ENCODE measurements around the gene GRIK4. TPM values are rescaled to one million over a fixed set of nuclear protein-coding genes. Genes with fewer than 3 reads are reported as not detected.

Gene GRIK4
- polyA plus RNA-seq, 1 experiment: not detected

GRCh38 chr11:120811731-120812130 lies 300.2 kb downstream of the GRIK4 start:
- Histone ChIP-seq H3K36me3 (ENCODE audit: control insufficient read depth, insufficient read depth, low read length) (no peaks in the 10 kb centered on the region), H3K27me3 (ENCODE audit: control insufficient read depth, insufficient read depth, low read length) (no peaks in the 10 kb centered on the region; the same call in 1 of the 2 replicates), H3K4me3 (ENCODE audit: low read depth, low read length) (no peak overlapping the region)
- TF ChIP-seq CTCF (IDR thresholded peaks at IDR 0.05; ENCODE audit: insufficient read depth, low read depth, low read length): no peak
- ChIA-PET POLR2A (no interaction called here), CTCF (interaction anchor here (3.0 kb wide), 1 partner anchor 10 kb away, joined by 14 read pairs; no protein-coding TSS in a partner anchor)
- no peak for DNase-seq (ENCODE audit: low read depth)

- Histone ChIP-seq H3K27me3 (ENCODE audit: control insufficient read depth, insufficient read depth, low read length) (no peaks in the 10 kb centered on the region; the same call in 1 of the 2 replicates), H3K36me3 (ENCODE audit: control insufficient read depth, insufficient read depth, low read length) (no peaks in the 10 kb centered on the region), H3K4me3 (ENCODE audit: low read depth, low read length) (no peak overlapping the region)
- CTCF ChIA-PET: no interaction called here
- POLR2A ChIA-PET: no interaction called here
- no peak for DNase-seq (ENCODE audit: low read depth)
- TF ChIP-seq CTCF (IDR thresholded peaks at IDR 0.05; ENCODE audit: insufficient read depth, low read depth, low read length): no peak
Measured at GRCh38 chr11:120814531-120815318, 303.2 kb downstream of the GRIK4 start.

- Histone ChIP-seq H3K27me3 (ENCODE audit: control insufficient read depth, insufficient read depth, low read length) (no peaks in the 10 kb centered on the region; the same call in 1 of the 2 replicates), H3K36me3 (ENCODE audit: control insufficient read depth, insufficient read depth, low read length) (no peaks in the 10 kb centered on the region), H3K4me3 (ENCODE audit: low read depth, low read length) (no peak overlapping the region)
- CTCF ChIA-PET: no interaction called here
- TF ChIP-seq CTCF (IDR thresholded peaks at IDR 0.05; ENCODE audit: insufficient read depth, low read depth, low read length): no peak
- DNase-seq (ENCODE audit: low read depth): no peak
- POLR2A ChIA-PET: no interaction called here
Measured at GRCh38 chr11:120815319-120816100, 304.0 kb downstream of the GRIK4 start.

DNA sequence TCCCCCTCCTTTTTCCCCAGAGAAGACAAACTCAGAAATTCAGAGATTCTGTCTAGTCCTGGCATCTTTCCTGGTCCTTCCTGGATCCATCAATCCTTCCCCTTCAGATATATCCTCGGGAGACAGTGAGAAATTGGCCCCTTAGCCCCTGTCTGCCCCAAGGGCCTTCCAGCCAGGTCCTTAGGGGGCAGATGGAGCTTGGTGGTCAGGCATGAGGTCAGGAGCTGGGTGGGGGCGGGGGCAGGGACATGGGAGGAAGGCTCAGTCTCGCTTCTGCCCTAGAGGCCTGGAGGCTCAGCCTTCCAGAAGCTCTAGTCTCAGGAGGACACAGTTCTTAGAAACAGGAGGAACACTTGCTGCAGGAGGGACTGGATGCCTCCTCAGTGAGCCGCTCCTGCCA lies 304.6 kb downstream of the GRIK4 start:
- no peaks in the 10 kb centered on the region for H3K36me3 ChIP-seq (ENCODE audit: control insufficient read depth, insufficient read depth, low read length)
- ChIA-PET POLR2A (no interaction called here), CTCF (no interaction called here)
- DNase-seq (ENCODE audit: low read depth): no peak
- no peak overlapping the region for H3K4me3 ChIP-seq (ENCODE audit: low read depth, low read length)
- H3K27me3 ChIP-seq (ENCODE audit: control insufficient read depth, insufficient read depth, low read length): no peaks in the 10 kb centered on the region; the same call in 1 of the 2 replicates
- no peak for TF ChIP-seq CTCF (IDR thresholded peaks at IDR 0.05; ENCODE audit: insufficient read depth, low read depth, low read length)

DNA sequence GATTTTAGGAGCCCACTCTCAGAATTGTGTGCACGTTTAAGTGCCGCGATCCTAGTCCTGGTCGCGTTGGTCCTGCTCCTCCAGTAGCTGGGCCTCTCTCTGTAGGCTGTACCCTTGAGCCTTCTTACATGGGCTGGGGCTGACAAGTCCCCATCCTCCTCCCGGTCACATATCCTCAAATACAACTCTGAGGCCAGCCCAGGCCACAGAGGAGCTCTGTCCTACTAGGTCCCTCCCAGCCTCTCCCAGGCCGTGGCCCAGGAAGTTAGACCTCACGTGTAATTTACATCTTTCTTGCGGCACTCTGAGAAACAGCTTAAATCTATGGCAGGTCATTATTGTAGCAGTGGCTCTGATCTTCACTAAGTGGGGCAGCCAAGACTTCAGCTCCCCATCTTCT lies 305.2 kb downstream of the GRIK4 start:
- DNase-seq (ENCODE audit: low read depth): no peak
- H3K27me3 ChIP-seq (ENCODE audit: control insufficient read depth, insufficient read depth, low read length): no peaks in the 10 kb centered on the region; the same call in 1 of the 2 replicates
- H3K4me3 ChIP-seq (ENCODE audit: low read depth, low read length): no peak overlapping the region
- no peak for TF ChIP-seq CTCF (IDR thresholded peaks at IDR 0.05; ENCODE audit: insufficient read depth, low read depth, low read length)
- POLR2A ChIA-PET: no interaction called here
- H3K36me3 ChIP-seq (ENCODE audit: control insufficient read depth, insufficient read depth, low read length): no peaks in the 10 kb centered on the region
- CTCF ChIA-PET: no interaction called here

Data from BJ (cell line).